H1 (cell line): ENCODE results near the gene PRSS23. TPM values are rescaled to one million over a fixed set of nuclear protein-coding genes. Genes with fewer than 3 reads are reported as not detected.
A peak's percentile ranks its signal among the peaks of the same experiment; 100 is the strongest.

Experiments used
- CTCF ChIA-PET: fragments of 300-600 bp; sonication (Branson Sonifier 250); formaldehyde crosslinking; loops from one replicate; lab custom pipeline; 2021; ENCODE audit not compliant: partially characterized antibody; lab: Charles Lee
- POLR2A ChIA-PET: fragments of 300-600 bp; sonication (Branson Sonifier 250); formaldehyde crosslinking; loops from one replicate; lab custom pipeline; 2021; ENCODE audit warnings: inconsistent platforms; ENCODE audit not compliant: partially characterized antibody; lab: Charles Lee
- DNase-seq, 2 experiments: peaks; one replicate each; pipeline versions ENCODE4 v3.0.0 to v3.0.0-alpha.2; 2010 to 2022; ENCODE audit warnings: low spot score in 2 of 2, low read depth in 1 of 2, mixed read lengths in 1 of 2
- FAIRE-seq: peaks from 2 replicates; lab custom pipeline; 2011; peaks lifted over from hg19 to GRCh38; lab: Jason Lieb, UNC
- H2AFZ ChIP-seq: 2 replicates; pipeline ENCODE4 v1.8.1; 2012; ENCODE audit warnings: low read length, inconsistent platforms
- H2AK5ac ChIP-seq: 2 replicates; pipeline ENCODE4 v1.6.1; 2013; ENCODE audit warnings: low read depth, low read length
- H2BK120ac ChIP-seq: replicated peaks from 2 replicates; pipeline ENCODE3; 2013; ENCODE audit warnings: low read depth, low read length, inconsistent platforms
- H2BK12ac ChIP-seq: 2 replicates; pipeline ENCODE4 v1.6.1; 2013; ENCODE audit warnings: low read depth, low read length
- H2BK15ac ChIP-seq: 2 replicates; pipeline ENCODE4 v1.6.1; 2013; ENCODE audit warnings: low read length
- H2BK20ac ChIP-seq: 2 replicates; pipeline ENCODE4 v1.6.1; 2013; ENCODE audit warnings: low read length
- H2BK5ac ChIP-seq: 2 replicates; pipeline ENCODE4 v1.6.1; 2013; ENCODE audit warnings: low read depth, low read length
- H3K14ac ChIP-seq: 2 replicates; pipeline ENCODE4 v1.6.1; 2013; ENCODE audit warnings: inconsistent platforms; ENCODE audit not compliant: insufficient read length
- H3K18ac ChIP-seq: 2 replicates; pipeline ENCODE4 v1.6.1; 2013; ENCODE audit warnings: low read length; ENCODE audit errors: extremely low read depth
- H3K23ac ChIP-seq: 2 replicates; pipeline ENCODE4 v1.6.1; 2013; ENCODE audit warnings: inconsistent platforms; ENCODE audit not compliant: insufficient read length
- H3K23me2 ChIP-seq: 2 replicates; pipeline ENCODE4 v1.6.1; 2013; ENCODE audit warnings: low read depth, low read length
- H3K27ac ChIP-seq: 2 replicates; pipeline ENCODE4 v1.6.1; 2011; ENCODE audit warnings: low read depth, low read length, inconsistent platforms
- H3K27me3 ChIP-seq, 4 experiments: replicated peaks in 1 of 4; 1 replicate in 1 of 4; 2 replicates in 3 of 4; pipeline versions ENCODE4 v1.6.1 to v1.8.1; 2011 to 2013; ENCODE audit warnings: low read length in 3 of 4, mild to moderate bottlenecking in 3 of 4, inconsistent platforms in 2 of 4, mixed read lengths in 2 of 4, moderate library complexity in 1 of 4; ENCODE audit not compliant: control insufficient read depth in 3 of 4, insufficient read depth in 3 of 4; ENCODE audit errors: extremely low read depth in 1 of 4
- H3K36me3 ChIP-seq, 4 experiments: 2 replicates each; pipeline versions ENCODE4 v1.6.1 to v1.8.1; 2011 to 2013; ENCODE audit warnings: mild to moderate bottlenecking in 4 of 4, low read length in 3 of 4, moderate library complexity in 2 of 4, control low read depth in 1 of 4, inconsistent platforms in 1 of 4; ENCODE audit not compliant: insufficient read depth in 4 of 4, control insufficient read depth in 2 of 4
- H3K4ac ChIP-seq: replicated peaks from 2 replicates; pipeline ENCODE3; 2013; ENCODE audit warnings: low read length, low read depth, mixed read lengths, inconsistent platforms; ENCODE audit not compliant: insufficient read length
- H3K4me1 ChIP-seq, 4 experiments: replicated peaks in 1 of 4; 1 replicate in 1 of 4; 2 replicates in 3 of 4; pipeline versions ENCODE4 v1.6.1 to v1.8.1; 2011 to 2013; ENCODE audit warnings: low read length in 3 of 4, inconsistent platforms in 2 of 4, mixed read lengths in 1 of 4; ENCODE audit not compliant: insufficient read depth in 4 of 4, control insufficient read depth in 3 of 4
- H3K4me2 ChIP-seq, 2 experiments: 2 replicates each; pipeline versions ENCODE4 v1.6.1 to v1.8.1; 2011 to 2013; ENCODE audit warnings: low read depth in 2 of 2, low read length in 2 of 2, control low read depth in 1 of 2, inconsistent platforms in 1 of 2, mild to moderate bottlenecking in 1 of 2; ENCODE audit not compliant: insufficient read depth in 1 of 2
- H3K4me3 ChIP-seq, 4 experiments: fragments of 200-600, 300-600 bp in 1 of 4; sonication (generic), shearing (Covaris generic), sonication (Bioruptor Twin) in 1 of 4; 2 replicates each; pipeline versions ENCODE4 v1.5.1 to v1.8.1; 2011 to 2016; ENCODE audit warnings: low read length in 4 of 4, low read depth in 3 of 4, control low read depth in 2 of 4, inconsistent platforms in 2 of 4, mild to moderate bottlenecking in 2 of 4, mixed read lengths in 1 of 4, moderate library complexity in 1 of 4; ENCODE audit not compliant: insufficient read depth in 2 of 4; ENCODE audit errors: extremely low read depth in 1 of 4
- H3K56ac ChIP-seq: replicated peaks from 2 replicates; pipeline ENCODE3; 2013; ENCODE audit warnings: low read depth, mild to moderate bottlenecking, mixed read lengths, low read length, inconsistent platforms; ENCODE audit not compliant: insufficient read length
- H3K79me1 ChIP-seq: 2 replicates; pipeline ENCODE4 v1.6.1; 2013; ENCODE audit warnings: low read depth, low read length, control low read depth
- H3K79me2 ChIP-seq, 2 experiments: 2 replicates each; pipeline versions ENCODE4 v1.6.1 to v1.8.1; 2012 to 2013; ENCODE audit warnings: low read length in 2 of 2, mild to moderate bottlenecking in 2 of 2, inconsistent platforms in 1 of 2; ENCODE audit not compliant: insufficient read depth in 2 of 2, control insufficient read depth in 1 of 2
- H3K9ac ChIP-seq, 4 experiments: replicated peaks in 1 of 4; 1 replicate in 1 of 4; 2 replicates in 3 of 4; pipeline versions ENCODE4 v1.6.1 to v1.8.1; 2011 to 2013; ENCODE audit warnings: low read depth in 3 of 4, low read length in 3 of 4, control low read depth in 2 of 4, mild to moderate bottlenecking in 2 of 4, moderate library complexity in 2 of 4, inconsistent platforms in 1 of 4; ENCODE audit errors: extremely low read depth in 1 of 4
- H3K9me3 ChIP-seq, 2 experiments: 2 replicates each; pipeline versions ENCODE4 v1.6.1 to v1.8.1; 2012 to 2013; ENCODE audit warnings: mild to moderate bottlenecking in 2 of 2, moderate library complexity in 2 of 2, control low read depth in 1 of 2, inconsistent platforms in 1 of 2, low read depth in 1 of 2, low read length in 1 of 2, mixed read lengths in 1 of 2; ENCODE audit not compliant: insufficient read depth in 2 of 2
- H4K20me1 ChIP-seq, 2 experiments: replicated peaks in 1 of 2; 2 replicates each; pipeline versions ENCODE3 to v1.8.1; 2011 to 2013; ENCODE audit warnings: inconsistent platforms in 2 of 2, low read length in 2 of 2, mild to moderate bottlenecking in 1 of 2; ENCODE audit not compliant: insufficient read depth in 2 of 2, control insufficient read depth in 1 of 2
- H4K5ac ChIP-seq: 2 replicates; pipeline ENCODE4 v1.6.1; 2013; ENCODE audit warnings: low read length, low read depth, mixed read lengths, inconsistent platforms; ENCODE audit not compliant: insufficient read length
- H4K8ac ChIP-seq: 2 replicates; pipeline ENCODE4 v1.8.0; 2013; ENCODE audit warnings: mild to moderate bottlenecking, moderate library complexity, low read length, inconsistent platforms; ENCODE audit not compliant: insufficient read depth; ENCODE audit errors: extremely low read depth
- H4K91ac ChIP-seq: replicated peaks from 2 replicates; pipeline ENCODE3; 2013; ENCODE audit warnings: low read length, mixed read lengths, inconsistent platforms; ENCODE audit not compliant: insufficient read length
- ASH2L ChIP-seq: fragments of 200-600, 300-600 bp; sonication (generic); IDR thresholded peaks from one replicate; pipeline ENCODE4 v1.7.1; 2017; ENCODE audit warnings: low read length
- CREB1 ChIP-seq: IDR thresholded peaks from 2 replicates; pipeline ENCODE4 v1.6.1; 2012; ENCODE audit warnings: inconsistent platforms
- CTBP2 ChIP-seq: IDR thresholded peaks from 2 replicates; pipeline ENCODE4 v1.7.0; 2011; ENCODE audit warnings: borderline replicate concordance, mild to moderate bottlenecking, moderate library complexity, mixed read lengths, low read length; ENCODE audit not compliant: insufficient read depth, insufficient read length
- RBBP5 ChIP-seq: IDR thresholded peaks from 2 replicates; pipeline ENCODE4 v1.7.1; 2012; ENCODE audit warnings: low read depth, mild to moderate bottlenecking, inconsistent platforms, low read length, moderate library complexity, borderline replicate concordance
- SAP30 ChIP-seq: fragments of 300-600 bp; sonication (generic); IDR thresholded peaks from 2 replicates; pipeline ENCODE4 v1.7.1; 2012; ENCODE audit warnings: low read length, moderate library complexity, mild to moderate bottlenecking, inconsistent platforms; ENCODE audit not compliant: insufficient read depth, insufficient replicate concordance
- SIRT6 ChIP-seq: IDR thresholded peaks from one replicate; pipeline ENCODE4 v1.7.1; 2012; ENCODE audit warnings: low read length, inconsistent platforms
- TCF12 ChIP-seq: IDR thresholded peaks from 2 replicates; pipeline ENCODE4 v1.6.1; 2011; ENCODE audit warnings: low read depth, mild to moderate bottlenecking, low read length
- WGBS, 2 experiments: shearing (Covaris generic) in 1 of 2; methylation state at CpG; one replicate each; pipeline versions ENCODE4 v1.1.6 to v1.1.7; 2013 to 2015; ENCODE audit warnings: low lambda C conversion rate in 2 of 2, mixed read lengths in 2 of 2, inconsistent platforms in 1 of 2, low coverage in 1 of 2, missing lambda C conversion rate in 1 of 2; ENCODE audit not compliant: insufficient replicate concordance in 2 of 2, insufficient coverage in 1 of 2, insufficient read length in 1 of 2; ENCODE audit errors: extremely low coverage in 1 of 2, missing lambda C conversion rate in 1 of 2; 5-methylcytosine and 5-hydroxymethylcytosine counted together
- polyA plus RNA-seq, 7 experiments: library from polyadenylated mRNA; depleted of rRNA in 3 of 7; stranded (reverse) in 5 of 7; unstranded in 2 of 7; fragments of >200 nt in 5 of 7; fragments of 200-250 nt in 2 of 7; gene quantifications; 1 replicate in 5 of 7; 2 replicates in 1 of 7; 4 replicates in 1 of 7; pipeline versions ENCODE4 v1.2.1 to v1.2.3, GENCODE V29; 2011 to 2013; ENCODE audit warnings: missing spikeins in 2 of 7, mixed read lengths in 2 of 7
- total RNA-seq: library from RNA; stranded (reverse); fragmentation: NEBNext Ultra II Directional; extraction: Animal tissue kit (Norgen Biotek cat#: 25700); gene quantifications from 2 replicates; pipeline ENCODE4 v1.2.1, GENCODE V29; 2021

Gene PRSS23
- total and polyA plus RNA-seq, 2 of the 8 experiments (the other 6 are each of a cell fraction or from before 2014, with no cell fraction given) = 4.4 to 5.6 TPM

DNA sequence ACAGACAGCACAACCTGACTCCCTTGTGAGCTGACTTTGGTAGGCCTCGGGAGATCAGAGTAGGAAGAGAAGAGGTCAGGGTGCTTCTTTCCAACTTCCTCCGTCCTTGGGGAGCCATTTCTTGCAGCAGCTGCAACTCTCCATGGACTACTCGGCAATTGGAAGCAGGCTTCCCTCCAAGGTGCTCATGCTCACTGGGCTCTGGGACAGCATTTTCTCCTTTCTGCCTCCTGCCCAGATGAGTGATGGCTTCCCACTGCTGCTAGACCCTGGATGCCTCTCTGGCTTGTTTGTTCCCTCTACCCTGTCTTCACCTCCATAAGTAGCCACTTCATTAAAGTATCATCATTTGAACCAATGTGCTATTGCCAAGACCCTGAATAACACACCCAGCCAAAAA, 8.2 kb upstream of the PRSS23 start:
- Histone ChIP-seq H2AFZ (0 out of 2 replicates have a peak overlapping the region, but pooled peaks have one; percentile 15), H3K4me3 (no peak overlapping the region), H4K8ac (no peak overlapping the region), H3K36me3 (no peaks in the 10 kb centered on the region), H3K9me3 (no peaks in the 10 kb centered on the region), H2BK12ac (no peak overlapping the region), H3K27ac (no peak overlapping the region), H3K4ac (no peak overlapping the region), H3K23me2 (no peaks in the 10 kb centered on the region), H3K79me1 (no peaks in the 10 kb centered on the region), H3K27me3 (no peaks in the 10 kb centered on the region), H2BK5ac (no peak overlapping the region), H4K5ac (no peak overlapping the region), H3K9ac (no peak overlapping the region), H3K14ac (no peak overlapping the region), H2BK15ac (no peak overlapping the region), H2BK20ac (no peak overlapping the region), H2BK120ac (no peak overlapping the region), H4K91ac (no peak overlapping the region), H4K20me1 (no peaks in the 10 kb centered on the region), H3K4me1 (no peaks in the 10 kb centered on the region), H3K18ac (no peak overlapping the region), H3K79me2 (no peaks in the 10 kb centered on the region), H3K23ac (no peak overlapping the region), H3K4me2 (no peak overlapping the region), H2AK5ac (no peak overlapping the region), H3K56ac (no peak overlapping the region)
- no peak for DNase-seq
- 86% methylated on average over 3 of the region's 3 CpGs; no CpG with 5 or more reads in 1 of the 2 experiments for WGBS, 2 experiments
- FAIRE-seq = no peak
- ChIA-PET CTCF (interaction anchor here (0.6 to 3.2 kb wide), 10 partner anchors 8 to 389 kb away, joined by 3 to 21 read pairs (median 3); partner anchors contain the start of gene PRSS23), POLR2A (no interaction called here)
- TF ChIP-seq RBBP5 = no peak
- TF ChIP-seq SIRT6 = no peak
- TF ChIP-seq CTBP2 = no peak
- no peak for TF ChIP-seq TCF12
- TF ChIP-seq CREB1 = no peak
- TF ChIP-seq ASH2L = no peak
- no peak for TF ChIP-seq SAP30
